Fibroblast of the aortic adventitia (primary cell): ENCODE measurements around the gene PTGES2. TPM values are rescaled to one million over a fixed set of nuclear protein-coding genes. Genes with fewer than 3 reads are reported as not detected.

Source experiments
- DNase-seq: peaks from one replicate; pipeline ENCODE4 v3.0.0-alpha.2; 2010; ENCODE audit warnings: low read depth
- H3K4me3 ChIP-seq: 2 replicates; pipeline ENCODE4 v1.5.1; 2011; ENCODE audit warnings: low read depth, mild to moderate bottlenecking, control low read depth, low read length, moderate library complexity
- CTCF ChIP-seq: IDR thresholded peaks from 2 replicates; pipeline ENCODE4 v1.5.1; 2011; ENCODE audit warnings: mild to moderate bottlenecking, low read length, control low read depth, inconsistent platforms; ENCODE audit not compliant: insufficient read depth
- total RNA-seq: library from RNA; depleted of rRNA; stranded (reverse); fragments of >200 nt; gene quantifications from 2 replicates; pipeline ENCODE4 v1.2.3, GENCODE V29; 2012; ENCODE audit warnings: low replicate concordance

Gene PTGES2
- total RNA-seq, 1 donor: 40.8 TPM

GRCh38 chr9:128153060-128153946 lies 25.8 kb upstream of the PTGES2 start:
- TF ChIP-seq CTCF: no peak
- no peak overlapping the region for H3K4me3 ChIP-seq
- no peak for DNase-seq

DNA sequence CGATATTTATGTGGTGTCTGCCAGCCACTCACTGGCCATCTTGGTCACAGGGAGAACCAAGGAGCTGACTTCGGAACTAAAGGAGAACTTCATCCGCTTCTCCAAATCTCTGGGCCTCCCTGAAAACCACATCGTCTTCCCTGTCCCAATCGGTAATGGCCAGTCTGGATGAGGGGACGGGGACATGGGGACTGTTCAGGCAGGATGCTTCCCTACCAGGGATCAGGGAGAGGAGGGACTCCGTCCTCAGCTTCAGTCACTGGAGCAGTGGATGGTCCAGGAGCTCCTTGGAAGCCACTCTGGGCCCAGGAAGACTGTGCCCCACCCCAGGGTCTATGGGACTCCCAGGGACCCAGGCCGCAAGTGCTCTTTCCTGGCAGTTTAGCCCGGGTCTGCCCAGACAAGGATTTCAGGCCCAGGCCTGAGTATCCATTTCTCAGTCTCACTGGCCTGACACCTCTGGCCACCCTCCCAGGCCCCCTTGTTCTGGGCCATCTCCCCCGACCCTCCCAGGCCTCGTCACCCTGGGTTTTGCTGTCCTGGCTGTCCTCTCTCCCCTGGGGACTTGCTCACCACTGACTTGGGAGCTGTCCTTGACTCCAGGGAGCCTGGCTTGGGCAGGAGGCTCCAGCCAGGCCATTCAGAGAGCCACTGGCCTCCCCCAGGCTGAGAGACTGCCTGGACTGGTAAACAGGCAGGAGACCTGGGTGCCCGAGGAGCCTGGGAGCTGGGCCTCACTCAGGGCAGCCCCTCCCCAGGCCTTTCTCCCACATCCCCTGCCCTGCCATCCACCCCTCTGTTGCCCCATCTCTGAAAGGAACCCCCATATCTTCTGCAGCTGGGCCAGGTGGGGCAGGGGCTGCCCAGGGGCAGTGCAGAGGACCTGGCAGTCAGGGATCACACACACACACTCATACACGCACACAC lies 24.9 kb upstream of the PTGES2 start:
- no peak for TF ChIP-seq CTCF
- no peak overlapping the region for H3K4me3 ChIP-seq
- DNase-seq: no peak

DNA sequence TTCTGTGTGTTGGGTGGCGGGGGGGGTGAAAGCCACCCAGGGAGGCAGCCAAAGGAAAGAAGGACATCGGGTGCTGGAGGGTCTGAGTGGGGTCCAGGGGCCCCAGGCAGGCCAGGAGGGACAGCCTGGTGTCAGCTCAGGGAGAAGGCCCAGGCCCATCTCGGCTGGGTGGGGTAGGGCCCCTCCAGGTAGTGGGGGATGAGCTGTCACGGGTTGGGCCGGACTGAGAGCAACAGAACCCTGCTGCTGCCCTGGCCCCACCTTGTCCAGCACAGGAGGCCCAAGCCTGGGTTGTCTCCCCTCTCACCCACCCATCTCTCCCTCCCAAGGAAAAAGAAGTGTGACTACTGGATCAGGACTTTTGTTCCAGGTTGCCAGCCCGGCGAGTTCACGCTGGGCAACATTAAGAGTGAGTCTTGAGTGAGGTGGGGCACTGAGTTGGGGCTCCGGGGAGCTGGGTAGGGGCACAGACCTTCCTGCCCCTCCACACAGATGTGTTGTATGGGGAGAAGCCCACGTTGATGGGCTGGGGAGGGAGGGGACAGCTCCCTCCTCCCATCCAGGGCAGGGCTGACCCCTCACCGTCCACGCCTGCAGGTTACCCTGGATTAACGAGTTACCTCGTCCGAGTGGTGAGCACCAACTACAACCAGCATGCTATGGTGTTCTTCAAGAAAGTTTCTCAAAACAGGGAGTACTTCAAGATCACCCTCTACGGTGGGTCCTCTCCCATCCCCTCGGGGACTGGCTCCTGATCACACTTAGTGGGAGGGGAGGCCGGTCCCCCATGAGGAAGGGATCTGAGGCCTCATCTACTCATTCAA lies 24.0 kb upstream of the PTGES2 start:
- no peak for DNase-seq
- TF ChIP-seq CTCF: no peak
- no peak overlapping the region for H3K4me3 ChIP-seq

DNA sequence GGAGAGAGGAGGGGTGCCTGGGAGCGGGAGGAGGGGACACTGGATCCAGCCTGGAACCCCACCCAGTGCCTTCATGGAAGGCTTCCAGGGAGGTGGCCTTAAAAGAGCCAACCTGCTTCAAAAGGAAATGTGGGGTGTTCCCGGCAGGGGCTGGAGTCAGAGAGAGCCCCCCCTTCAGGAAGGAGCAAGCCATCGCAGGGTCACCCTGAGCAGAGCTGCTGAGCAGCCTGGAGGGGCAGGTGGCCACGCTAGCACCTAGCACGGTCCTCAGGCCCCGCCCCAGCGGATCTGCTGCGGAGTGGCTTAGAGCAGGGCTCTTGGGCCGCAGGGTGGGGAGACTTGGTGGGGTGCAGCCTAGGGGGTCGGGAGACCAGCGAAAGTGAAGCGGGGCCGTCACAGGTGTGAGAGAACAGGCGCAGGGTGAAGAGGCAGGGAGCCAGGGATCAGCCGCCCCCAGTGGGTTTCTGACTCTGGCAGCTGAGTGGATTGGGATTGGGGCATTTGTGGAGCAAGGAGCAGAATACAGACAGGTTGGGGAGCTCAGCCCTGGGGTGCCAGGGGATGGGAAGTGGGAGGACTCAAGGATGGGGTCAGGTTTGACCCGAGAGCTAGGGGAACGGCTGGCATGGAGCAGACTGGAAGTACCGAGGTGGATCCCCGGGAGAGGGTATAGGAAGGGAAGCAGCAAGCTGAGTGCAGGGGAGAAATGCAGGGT lies 23.2 kb upstream of the PTGES2 start:
- no peak overlapping the region for H3K4me3 ChIP-seq
- peak; percentile 8 for TF ChIP-seq CTCF
- DNase-seq: no peak

GRCh38 chr9:128149951-128150593 lies 22.5 kb upstream of the PTGES2 start:
- no peak overlapping the region for H3K4me3 ChIP-seq
- TF ChIP-seq CTCF: no peak
- DNase-seq: no peak
